Neuron (in vitro differentiated cells): ENCODE results near the gene HNRNPR.
"Not testable (repeated sequence)": the region's sequence is repeated elsewhere in the genome, so short reads cannot be mapped to it uniquely, and the experiment has no call there.

Experiments used
- H2AFZ ChIP-seq: one replicate; pipeline ENCODE4 v1.6.1; 2013; ENCODE audit warnings: low read depth, mild to moderate bottlenecking, inconsistent platforms, low read length, moderate library complexity
- H3K27me3 ChIP-seq: one replicate; pipeline ENCODE4 v1.6.1; 2013; ENCODE audit warnings: low read length; ENCODE audit not compliant: insufficient read depth
- H3K36me3 ChIP-seq: one replicate; pipeline ENCODE4 v1.6.1; 2013; ENCODE audit warnings: low read length; ENCODE audit not compliant: insufficient read depth
- H3K4me1 ChIP-seq: one replicate; pipeline ENCODE4 v1.6.1; 2013; ENCODE audit warnings: low read length; ENCODE audit not compliant: insufficient read depth
- H3K4me3 ChIP-seq: 2 replicates; pipeline ENCODE4 v1.5.1; 2013; ENCODE audit warnings: mild to moderate bottlenecking, low read length, moderate library complexity
- H3K9me3 ChIP-seq: one replicate; pipeline ENCODE4 v1.6.1; 2013; ENCODE audit warnings: low read length

HNRNPR gene

GRCh38 chr1:23337869-23338268 is 6.2 kb downstream of the HNRNPR start:
- Histone ChIP-seq H2AFZ (no peak overlapping the region), H3K27me3 (no peaks in the 10 kb centered on the region), H3K4me1 (peaks cover 33% of the 10 kb centered on the region), H3K4me3 (no peak overlapping the region), H3K9me3 (peaks cover 10% of the 10 kb centered on the region), H3K36me3 (peaks cover 56% of the 10 kb centered on the region)

- peaks cover 87% of the 10 kb centered on the region for H3K36me3 ChIP-seq
- no peaks in the 10 kb centered on the region for H3K4me1 ChIP-seq
- no peaks in the 10 kb centered on the region for H3K27me3 ChIP-seq
- H3K4me3 ChIP-seq, result no peak overlapping the region
- H3K9me3 ChIP-seq, result peaks cover 5% of the 10 kb centered on the region
- H2AFZ ChIP-seq, result no peak overlapping the region
Measured at GRCh38 chr1:23331713-23332112, 12.4 kb downstream of the HNRNPR start.

- H3K27me3 ChIP-seq, result no peaks in the 10 kb centered on the region
- H3K36me3 ChIP-seq, result peaks cover 92% of the 10 kb centered on the region
- H2AFZ ChIP-seq, result no peak overlapping the region
- H3K9me3 ChIP-seq, result peaks cover 5% of the 10 kb centered on the region
- H3K4me3 ChIP-seq, result no peak overlapping the region
- no peaks in the 10 kb centered on the region for H3K4me1 ChIP-seq
Measured at GRCh38 chr1:23330846-23331245, 13.2 kb downstream of the HNRNPR start.

GRCh38 chr1:23325393-23325792 is 18.7 kb downstream of the HNRNPR start:
- no peak overlapping the region for H3K4me3 ChIP-seq
- H2AFZ ChIP-seq, result no peak overlapping the region
- peaks cover 2% of the 10 kb centered on the region for H3K9me3 ChIP-seq
- no peaks in the 10 kb centered on the region for H3K27me3 ChIP-seq
- H3K36me3 ChIP-seq, result peaks cover 83% of the 10 kb centered on the region
- no peaks in the 10 kb centered on the region for H3K4me1 ChIP-seq

- Histone ChIP-seq H3K4me3 (no peak overlapping the region), H3K9me3 (peaks cover 2% of the 10 kb centered on the region), H3K27me3 (no peaks in the 10 kb centered on the region), H2AFZ (no peak overlapping the region), H3K4me1 (no peaks in the 10 kb centered on the region), H3K36me3 (peaks cover 83% of the 10 kb centered on the region)
Measured at GRCh38 chr1:23322770-23323169, 21.3 kb downstream of the HNRNPR start.

- H3K4me1 ChIP-seq, H3K9me3 ChIP-seq, H3K4me3 ChIP-seq, H3K27me3 ChIP-seq, H2AFZ ChIP-seq: not testable (repeated sequence)
- H3K36me3 ChIP-seq, result peaks cover 88% of the 10 kb centered on the region
Measured at GRCh38 chr1:23310280-23310679, 33.8 kb downstream of the HNRNPR start.

- peaks cover 82% of the 10 kb centered on the region for H3K36me3 ChIP-seq
- H3K4me1 ChIP-seq, result no peaks in the 10 kb centered on the region
- no peak overlapping the region for H3K4me3 ChIP-seq
- H3K27me3 ChIP-seq, result no peaks in the 10 kb centered on the region
- no peaks in the 10 kb centered on the region for H3K9me3 ChIP-seq
- H2AFZ ChIP-seq, result no peak overlapping the region
Measured at GRCh38 chr1:23304140-23304620, 39.9 kb downstream of the HNRNPR start.

GRCh38 chr1:23303524-23303923 is 40.6 kb downstream of the HNRNPR start:
- H3K36me3 ChIP-seq, result peaks cover 81% of the 10 kb centered on the region
- no peaks in the 10 kb centered on the region for H3K9me3 ChIP-seq
- no peak overlapping the region for H2AFZ ChIP-seq
- no peak overlapping the region for H3K4me3 ChIP-seq
- H3K4me1 ChIP-seq, result no peaks in the 10 kb centered on the region
- H3K27me3 ChIP-seq, result no peaks in the 10 kb centered on the region

GRCh38 chr1:23296931-23297330 is 47.2 kb downstream of the HNRNPR start:
- Histone ChIP-seq H3K27me3 (no peaks in the 10 kb centered on the region), H3K4me1 (no peaks in the 10 kb centered on the region), H3K36me3 (peaks cover 54% of the 10 kb centered on the region), H3K4me3 (no peak overlapping the region), H3K9me3 (no peaks in the 10 kb centered on the region), H2AFZ (no peak overlapping the region)

GRCh38 chr1:23291706-23292105 is 52.4 kb downstream of the HNRNPR start:
- H2AFZ ChIP-seq, result no peak overlapping the region
- H3K4me1 ChIP-seq, result no peaks in the 10 kb centered on the region
- peaks cover 47% of the 10 kb centered on the region for H3K36me3 ChIP-seq
- no peak overlapping the region for H3K4me3 ChIP-seq
- H3K27me3 ChIP-seq, result no peaks in the 10 kb centered on the region
- no peaks in the 10 kb centered on the region for H3K9me3 ChIP-seq

- no peaks in the 10 kb centered on the region for H3K9me3 ChIP-seq
- H3K36me3 ChIP-seq, result peaks cover 45% of the 10 kb centered on the region
- no peak overlapping the region for H3K4me3 ChIP-seq
- H3K4me1 ChIP-seq, result no peaks in the 10 kb centered on the region
- no peaks in the 10 kb centered on the region for H3K27me3 ChIP-seq
- no peak overlapping the region for H2AFZ ChIP-seq
Measured at GRCh38 chr1:23290836-23291565, 53.1 kb downstream of the HNRNPR start.

- Histone ChIP-seq H3K4me1 (no peaks in the 10 kb centered on the region), H2AFZ (no peak overlapping the region), H3K4me3 (no peak overlapping the region), H3K27me3 (no peaks in the 10 kb centered on the region), H3K36me3 (peaks cover 56% of the 10 kb centered on the region), H3K9me3 (no peaks in the 10 kb centered on the region)
Measured at GRCh38 chr1:23288671-23289070, 55.4 kb downstream of the HNRNPR start.

GRCh38 chr1:23288201-23288600 is 55.9 kb downstream of the HNRNPR start:
- Histone ChIP-seq H3K4me3 (no peak overlapping the region), H3K27me3 (no peaks in the 10 kb centered on the region), H3K36me3 (peaks cover 61% of the 10 kb centered on the region), H2AFZ (no peak overlapping the region), H3K4me1 (no peaks in the 10 kb centered on the region), H3K9me3 (no peaks in the 10 kb centered on the region)

GRCh38 chr1:23286401-23286800 is 57.7 kb downstream of the HNRNPR start:
- Histone ChIP-seq H3K27me3 (no peaks in the 10 kb centered on the region), H3K9me3 (no peaks in the 10 kb centered on the region), H3K4me3 (no peak overlapping the region), H3K36me3 (peaks cover 72% of the 10 kb centered on the region), H3K4me1 (no peaks in the 10 kb centered on the region), H2AFZ (no peak overlapping the region)
